HG02678 (cell line): ENCODE results near the gene HLF.

Experiments
- ATAC-seq: cut with Tn5 transposase; IDR thresholded peaks from one replicate; pipeline ENCODE4 v1.9.1; 2021; ENCODE audit warnings: mild to moderate bottlenecking, moderate library complexity; ENCODE audit not compliant: unreplicated experiment

The HLF gene

DNA sequence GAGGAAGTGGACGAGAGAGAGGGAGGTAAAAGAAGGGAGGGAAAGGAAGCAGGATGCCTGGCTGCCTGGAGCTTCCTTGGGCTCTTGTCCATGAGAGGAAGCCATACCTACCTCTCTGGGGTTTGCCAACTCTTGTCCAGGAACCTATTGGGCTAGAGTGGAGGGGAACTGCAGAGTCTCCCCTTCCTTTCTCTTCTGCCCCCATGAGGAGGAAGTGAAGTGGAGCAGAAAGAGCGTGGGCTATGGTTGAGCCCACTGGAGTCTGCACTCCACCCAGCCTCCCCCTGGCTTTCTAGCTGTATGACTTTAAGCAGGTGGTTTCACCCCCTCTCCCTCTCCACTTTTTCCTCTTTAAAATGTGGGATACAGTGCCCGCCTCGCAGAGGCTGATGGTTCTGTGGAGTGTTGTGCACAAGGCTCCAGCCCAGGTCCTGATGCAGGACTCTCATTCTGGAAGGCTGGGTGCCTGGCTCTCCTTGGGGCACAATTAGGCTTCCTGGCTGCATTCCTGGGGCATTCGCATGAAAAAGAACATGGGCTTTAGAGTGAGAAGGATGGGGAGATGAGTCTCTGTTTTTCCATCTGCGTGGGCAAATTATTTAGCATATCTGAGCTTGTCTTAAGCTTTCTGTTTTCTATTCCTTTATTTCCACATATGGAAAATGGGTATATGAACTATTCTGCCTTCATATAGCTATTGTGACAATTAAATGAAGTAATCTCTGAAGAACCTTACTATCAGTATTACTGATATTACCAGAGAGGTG is 40.7 kb downstream of the HLF start:
- ATAC-seq: no peak

DNA sequence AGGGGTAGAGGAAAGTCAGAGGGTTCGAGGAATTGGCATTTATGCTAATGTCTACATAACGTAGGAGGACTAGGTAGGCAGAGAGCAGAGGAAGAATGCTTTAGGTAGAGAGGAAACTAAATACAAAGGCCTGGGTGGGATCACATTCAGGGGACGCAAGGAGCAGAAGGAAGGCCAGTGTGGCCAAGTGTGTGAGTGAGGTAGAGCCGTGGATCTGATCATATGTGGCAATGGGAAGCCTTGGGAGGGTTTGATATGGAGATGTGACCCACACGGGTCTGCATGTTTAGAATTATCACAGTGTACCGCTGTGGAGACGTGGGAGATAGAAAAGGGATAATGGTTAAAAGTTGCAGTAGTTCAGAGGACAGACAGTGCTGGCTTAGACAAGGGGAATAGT is 43.1 kb downstream of the HLF start:
- ATAC-seq: no peak

DNA sequence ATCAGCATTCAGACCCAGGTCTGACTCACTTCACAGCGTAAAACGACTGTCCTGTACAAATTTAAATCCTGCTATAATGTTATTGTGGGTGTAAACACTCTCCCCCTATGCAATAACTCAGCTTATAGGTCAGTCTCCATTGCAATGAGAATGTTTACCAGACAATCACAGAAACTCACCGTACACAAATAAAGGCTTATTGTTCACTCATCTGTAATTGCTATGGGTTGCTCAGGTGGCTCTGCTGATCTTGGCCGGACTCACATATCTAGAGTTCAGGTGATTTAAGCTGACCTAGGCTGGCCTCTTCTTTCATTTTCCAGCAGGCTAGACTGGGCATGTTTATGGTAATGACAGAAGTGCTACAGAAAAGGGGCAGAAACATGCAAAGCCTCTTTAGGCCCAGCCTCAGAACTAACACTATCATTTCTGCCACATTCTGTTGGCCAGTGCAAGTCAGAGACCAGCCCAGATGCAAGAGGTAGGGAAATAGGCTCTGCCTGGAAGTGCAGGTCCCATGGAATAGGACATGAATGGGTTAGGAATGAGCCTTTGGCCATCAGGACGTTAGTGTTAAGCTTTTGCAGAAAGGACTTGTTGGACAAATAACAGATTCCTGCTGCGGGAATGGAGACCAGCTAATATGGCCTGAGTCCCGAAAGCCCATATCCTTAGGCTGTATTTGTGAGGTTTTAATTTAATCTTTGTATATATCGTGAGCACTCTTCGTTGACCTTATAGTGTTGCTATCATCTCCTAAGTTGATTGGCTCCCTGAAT is 44.0 kb downstream of the HLF start:
- no peak for ATAC-seq

DNA sequence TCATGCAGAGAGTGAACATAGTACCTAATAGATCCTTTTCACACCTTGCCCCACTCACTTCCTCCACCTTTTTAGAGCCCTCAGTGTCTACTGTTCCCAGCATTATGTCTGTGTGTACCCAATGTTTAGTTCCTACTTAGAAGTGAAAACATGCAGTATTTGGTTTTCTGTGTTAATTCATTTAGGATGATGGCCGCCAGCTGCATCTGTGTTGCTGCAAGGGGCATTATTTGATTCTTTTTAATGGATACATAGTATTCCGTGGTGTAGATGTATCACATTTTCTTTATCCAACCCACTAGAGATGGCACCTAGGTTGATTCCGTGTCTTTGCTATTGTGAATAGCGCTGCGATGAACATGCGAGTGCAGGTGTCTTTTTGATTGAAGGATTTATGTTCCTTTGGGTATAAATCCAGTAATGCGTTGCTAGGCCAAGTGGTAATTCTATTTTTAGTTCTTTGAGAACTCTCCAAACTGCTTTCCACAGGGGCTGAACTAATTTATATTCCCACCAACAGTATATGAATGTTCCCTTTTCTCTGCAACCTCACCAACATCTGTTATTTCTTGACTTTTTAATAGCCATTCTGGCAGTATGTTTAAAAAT is 47.1 kb downstream of the HLF start:
- ATAC-seq: no peak

DNA sequence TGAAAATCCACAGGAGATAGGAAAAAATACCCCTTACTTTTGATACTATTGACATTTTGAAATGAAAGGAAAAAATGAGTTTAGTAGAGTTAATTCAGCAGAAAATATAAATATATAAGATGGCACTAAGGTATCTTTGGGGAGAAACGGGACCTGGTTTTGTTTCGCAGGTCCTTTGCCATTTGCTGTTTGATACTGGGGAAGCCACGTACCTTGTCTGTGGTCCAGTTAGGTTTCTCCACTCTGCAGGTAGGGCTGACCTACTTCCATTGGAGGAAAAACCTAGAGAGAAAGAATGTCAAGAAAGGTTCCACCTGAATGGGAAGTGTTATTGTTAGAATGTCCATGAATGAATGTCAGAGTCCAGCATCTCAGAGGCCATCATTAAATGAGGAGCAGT is 48.1 kb downstream of the HLF start:
- no peak for ATAC-seq

DNA sequence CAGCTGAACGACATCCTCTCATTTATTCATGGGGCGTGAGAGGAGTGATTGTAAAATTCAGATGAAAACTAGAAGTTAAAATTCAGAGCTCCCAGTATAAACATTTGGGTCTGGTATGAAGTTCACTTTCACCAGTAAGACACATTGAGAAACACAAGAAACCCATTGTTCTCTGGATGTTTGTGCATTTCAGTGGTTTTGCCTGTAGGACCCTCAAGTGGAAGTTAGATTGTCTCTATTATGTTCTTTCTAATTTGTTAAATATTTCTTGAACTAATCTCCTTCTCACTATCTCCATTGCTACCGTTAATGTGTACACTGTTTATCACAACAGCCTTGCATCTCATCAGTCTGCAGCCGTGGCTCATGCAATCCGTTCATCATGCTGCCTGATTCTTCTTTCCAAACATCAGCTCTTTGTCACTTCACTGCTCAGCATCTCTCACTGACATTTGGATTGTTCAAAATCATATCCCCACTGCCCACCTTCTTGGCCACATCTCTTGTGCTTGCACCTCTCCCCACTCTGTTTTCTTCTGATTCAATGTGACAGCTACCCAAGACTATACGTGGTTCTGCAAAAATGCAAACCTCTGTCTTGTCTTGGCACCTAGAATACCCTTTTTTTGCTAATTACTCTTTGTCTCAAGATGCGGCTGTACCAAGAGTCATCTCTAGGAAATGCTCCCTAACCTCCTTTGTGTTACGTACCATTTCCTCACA is 49.5 kb downstream of the HLF start:
- no peak for ATAC-seq

DNA sequence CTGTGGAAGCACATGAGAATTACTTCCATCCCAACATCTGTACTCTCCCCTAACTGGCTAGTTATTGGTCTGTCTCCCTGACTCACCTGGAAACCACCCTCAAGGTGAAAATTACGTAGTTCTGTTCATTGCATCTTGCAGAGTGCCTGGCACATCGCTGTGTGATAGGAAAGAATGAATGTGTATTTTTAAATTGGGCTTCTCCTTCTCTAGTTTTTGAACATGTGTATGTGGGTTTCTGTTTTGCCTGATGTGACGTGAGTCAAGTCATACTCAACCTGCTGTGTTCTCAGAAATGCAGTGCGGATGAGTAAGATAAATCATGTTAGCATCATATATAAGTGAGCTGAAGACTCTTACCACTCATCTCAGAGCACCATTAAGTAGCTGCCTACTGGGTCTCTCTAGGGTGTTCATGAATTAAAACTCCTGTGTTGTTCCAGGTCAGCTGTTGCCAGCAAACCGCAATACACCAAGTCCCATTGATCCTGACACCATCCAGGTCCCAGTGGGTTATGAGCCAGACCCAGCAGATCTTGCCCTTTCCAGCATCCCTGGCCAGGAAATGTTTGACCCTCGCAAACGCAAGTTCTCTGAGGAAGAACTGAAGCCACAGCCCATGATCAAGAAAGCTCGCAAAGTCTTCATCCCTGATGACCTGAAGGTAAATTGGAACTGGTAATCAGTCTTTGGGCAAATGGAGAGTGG is 50.2 kb downstream of the HLF start:
- no peak for ATAC-seq

DNA sequence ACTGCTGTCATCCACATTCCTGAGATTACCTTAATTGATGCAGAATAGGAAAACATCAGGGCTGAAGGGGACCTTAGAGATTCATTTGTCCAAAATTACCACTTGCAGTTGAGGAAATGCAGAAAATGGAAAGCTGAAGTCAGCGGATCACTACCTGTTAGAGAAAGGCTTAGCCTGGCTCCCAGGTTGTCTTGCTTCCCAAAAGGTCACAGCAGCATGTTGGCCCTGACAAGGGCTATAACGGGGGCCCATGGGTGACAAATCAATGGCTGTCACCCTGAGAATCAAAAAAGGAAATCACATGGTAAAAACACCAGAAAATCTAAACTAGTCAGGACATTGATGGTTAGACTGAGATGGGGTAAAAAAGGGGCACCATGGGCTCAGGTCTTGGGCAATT is 51.7 kb downstream of the HLF start:
- no peak for ATAC-seq

DNA sequence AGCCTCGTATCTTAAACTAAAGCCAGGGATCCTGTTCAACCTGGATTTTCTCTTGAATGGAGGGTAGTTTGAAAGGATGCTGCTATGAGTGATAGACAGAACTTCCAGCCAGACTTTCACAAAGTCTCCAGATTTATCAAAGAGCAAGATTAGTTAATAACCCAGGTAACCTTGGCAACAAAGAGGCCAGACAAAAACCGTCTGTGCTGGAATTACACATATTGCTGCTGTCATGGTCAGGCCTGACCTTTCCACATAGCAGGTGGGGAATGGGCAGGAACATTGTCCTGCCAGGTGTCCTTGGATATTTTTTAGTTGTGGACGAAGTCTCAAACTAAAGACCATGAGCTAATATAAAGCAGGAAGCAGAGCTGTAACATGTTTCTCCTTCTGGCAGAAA is 52.5 kb downstream of the HLF start:
- ATAC-seq: no peak

DNA sequence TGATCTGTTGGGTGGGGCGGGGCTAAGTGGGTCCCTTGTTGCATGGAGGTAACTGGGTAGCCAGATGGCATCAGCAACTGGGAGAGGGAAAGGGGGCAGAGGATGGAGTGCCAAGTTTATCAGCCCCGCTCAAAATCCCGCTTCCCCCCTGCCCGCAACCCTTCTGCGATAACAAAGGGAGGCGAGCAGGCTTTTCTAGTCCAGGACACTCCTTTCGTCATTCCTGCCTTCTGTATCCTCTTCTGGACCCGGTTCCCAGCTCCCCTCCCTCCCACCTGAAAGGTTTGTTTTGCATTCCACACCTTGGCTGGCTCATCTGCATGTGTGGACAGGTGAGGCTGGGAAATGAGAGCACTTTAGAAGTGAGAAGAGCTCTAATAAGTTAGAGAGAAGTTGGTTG is 53.3 kb downstream of the HLF start:
- ATAC-seq: no peak

DNA sequence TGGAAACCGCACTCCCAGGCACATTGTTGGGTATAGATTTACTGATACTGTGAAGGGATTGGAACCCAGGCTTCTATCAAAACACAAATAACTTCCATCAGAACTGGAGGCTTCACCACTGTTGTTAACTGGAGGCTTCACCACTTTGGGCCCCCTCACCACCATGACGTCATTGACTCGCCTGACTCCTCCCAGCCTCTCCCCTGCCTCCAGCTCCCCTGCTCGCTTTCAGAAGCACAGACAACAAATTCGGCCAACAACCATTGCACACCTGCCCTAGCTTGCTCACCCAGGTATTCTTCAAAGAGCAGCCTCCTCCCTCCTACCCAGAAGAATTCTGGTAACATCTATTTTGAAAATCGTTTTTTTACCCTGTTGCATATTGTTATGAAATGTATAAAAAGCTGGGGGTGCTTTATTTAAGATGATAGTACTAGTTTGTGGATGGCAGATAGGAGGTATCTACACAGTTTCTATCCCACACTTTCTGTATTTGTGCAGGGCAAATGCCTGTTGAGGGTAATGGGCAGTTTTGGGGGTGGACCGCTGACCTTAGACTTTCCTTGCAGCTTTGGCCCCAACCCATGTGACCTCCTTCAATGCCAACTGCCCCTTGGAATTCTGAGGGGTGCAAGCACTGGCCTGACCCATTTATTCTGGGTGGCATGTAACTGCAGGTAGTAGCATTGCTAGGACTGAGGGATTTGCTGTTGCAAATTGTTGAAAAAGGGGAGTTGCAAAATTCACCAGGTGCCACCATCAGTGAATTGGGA is 54.1 kb downstream of the HLF start:
- no peak for ATAC-seq

DNA sequence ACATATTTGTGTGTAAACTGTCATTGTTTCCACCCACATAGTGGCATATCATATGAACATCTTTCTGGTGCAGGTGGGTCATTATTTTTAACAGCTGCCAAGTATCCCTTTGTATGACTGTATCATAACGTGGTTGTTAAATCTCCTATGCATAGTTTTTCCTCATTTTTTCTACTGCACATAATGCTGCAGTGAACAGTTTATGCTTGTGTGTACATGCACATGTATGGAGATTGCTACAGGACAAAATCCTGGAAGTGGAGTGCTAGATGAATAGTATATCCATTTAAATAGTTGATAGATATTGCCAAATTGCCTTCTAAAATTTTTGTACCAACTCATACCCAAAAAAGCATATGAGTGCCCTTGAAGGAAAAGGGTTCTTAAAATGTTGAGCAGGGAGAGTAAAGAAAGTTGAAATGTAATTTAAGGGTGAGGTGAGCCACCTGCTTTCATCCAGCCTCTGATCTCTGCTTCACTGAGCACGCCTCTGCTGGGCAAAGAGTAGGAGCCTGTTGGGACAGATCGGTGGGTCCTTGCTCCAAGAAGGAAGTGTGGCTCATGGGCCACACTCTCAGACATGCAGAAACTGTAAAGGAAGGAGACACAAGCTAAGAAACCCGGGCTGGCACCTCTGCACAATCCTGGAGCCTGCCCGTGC is 55.3 kb downstream of the HLF start:
- ATAC-seq: no peak

DNA sequence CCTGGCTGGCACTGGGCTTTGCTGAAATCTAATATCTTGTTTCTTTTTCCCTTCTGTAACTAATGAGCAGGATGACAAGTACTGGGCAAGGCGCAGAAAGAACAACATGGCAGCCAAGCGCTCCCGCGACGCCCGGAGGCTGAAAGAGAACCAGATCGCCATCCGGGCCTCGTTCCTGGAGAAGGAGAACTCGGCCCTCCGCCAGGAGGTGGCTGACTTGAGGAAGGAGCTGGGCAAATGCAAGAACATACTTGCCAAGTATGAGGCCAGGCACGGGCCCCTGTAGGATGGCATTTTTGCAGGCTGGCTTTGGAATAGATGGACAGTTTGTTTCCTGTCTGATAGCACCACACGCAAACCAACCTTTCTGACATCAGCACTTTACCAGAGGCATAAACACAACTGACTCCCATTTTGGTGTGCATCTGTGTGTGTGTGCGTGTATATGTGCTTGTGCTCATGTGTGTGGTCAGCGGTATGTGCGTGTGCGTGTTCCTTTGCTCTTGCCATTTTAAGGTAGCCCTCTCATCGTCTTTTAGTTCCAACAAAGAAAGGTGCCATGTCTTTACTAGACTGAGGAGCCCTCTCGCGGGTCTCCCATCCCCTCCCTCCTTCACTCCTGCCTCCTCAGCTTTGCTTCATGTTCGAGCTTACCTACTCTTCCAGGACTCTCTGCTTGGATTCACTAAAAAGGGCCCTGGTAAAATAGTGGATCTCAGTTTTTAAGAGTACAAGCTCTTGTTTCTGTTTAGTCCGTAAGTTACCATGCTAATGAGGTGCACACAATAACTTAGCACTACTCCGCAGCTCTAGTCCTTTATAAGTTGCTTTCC is 56.0 kb downstream of the HLF start:
- ATAC-seq: no peak

DNA sequence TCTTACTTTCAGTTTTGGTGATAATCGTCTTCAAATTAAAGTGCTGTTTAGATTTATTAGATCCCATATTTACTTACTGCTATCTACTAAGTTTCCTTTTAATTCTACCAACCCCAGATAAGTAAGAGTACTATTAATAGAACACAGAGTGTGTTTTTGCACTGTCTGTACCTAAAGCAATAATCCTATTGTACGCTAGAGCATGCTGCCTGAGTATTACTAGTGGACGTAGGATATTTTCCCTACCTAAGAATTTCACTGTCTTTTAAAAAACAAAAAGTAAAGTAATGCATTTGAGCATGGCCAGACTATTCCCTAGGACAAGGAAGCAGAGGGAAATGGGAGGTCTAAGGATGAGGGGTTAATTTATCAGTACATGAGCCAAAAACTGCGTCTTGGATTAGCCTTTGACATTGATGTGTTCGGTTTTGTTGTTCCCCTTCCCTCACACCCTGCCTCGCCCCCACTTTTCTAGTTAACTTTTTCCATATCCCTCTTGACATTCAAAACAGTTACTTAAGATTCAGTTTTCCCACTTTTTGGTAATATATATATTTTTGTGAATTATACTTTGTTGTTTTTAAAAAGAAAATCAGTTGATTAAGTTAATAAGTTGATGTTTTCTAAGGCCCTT is 56.8 kb downstream of the HLF start:
- ATAC-seq: no peak

DNA sequence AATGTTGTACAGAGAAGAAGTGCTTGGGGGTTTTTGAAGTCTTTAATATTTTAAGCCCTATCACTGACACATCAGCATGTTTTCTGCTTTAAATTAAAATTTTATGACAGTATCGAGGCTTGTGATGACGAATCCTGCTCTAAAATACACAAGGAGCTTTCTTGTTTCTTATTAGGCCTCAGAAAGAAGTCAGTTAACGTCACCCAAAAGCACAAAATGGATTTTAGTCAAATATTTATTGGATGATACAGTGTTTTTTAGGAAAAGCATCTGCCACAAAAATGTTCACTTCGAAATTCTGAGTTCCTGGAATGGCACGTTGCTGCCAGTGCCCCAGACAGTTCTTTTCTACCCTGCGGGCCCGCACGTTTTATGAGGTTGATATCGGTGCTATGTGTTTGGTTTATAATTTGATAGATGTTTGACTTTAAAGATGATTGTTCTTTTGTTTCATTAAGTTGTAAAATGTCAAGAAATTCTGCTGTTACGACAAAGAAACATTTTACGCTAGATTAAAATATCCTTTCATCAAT is 57.8 kb downstream of the HLF start:
- no peak for ATAC-seq

DNA sequence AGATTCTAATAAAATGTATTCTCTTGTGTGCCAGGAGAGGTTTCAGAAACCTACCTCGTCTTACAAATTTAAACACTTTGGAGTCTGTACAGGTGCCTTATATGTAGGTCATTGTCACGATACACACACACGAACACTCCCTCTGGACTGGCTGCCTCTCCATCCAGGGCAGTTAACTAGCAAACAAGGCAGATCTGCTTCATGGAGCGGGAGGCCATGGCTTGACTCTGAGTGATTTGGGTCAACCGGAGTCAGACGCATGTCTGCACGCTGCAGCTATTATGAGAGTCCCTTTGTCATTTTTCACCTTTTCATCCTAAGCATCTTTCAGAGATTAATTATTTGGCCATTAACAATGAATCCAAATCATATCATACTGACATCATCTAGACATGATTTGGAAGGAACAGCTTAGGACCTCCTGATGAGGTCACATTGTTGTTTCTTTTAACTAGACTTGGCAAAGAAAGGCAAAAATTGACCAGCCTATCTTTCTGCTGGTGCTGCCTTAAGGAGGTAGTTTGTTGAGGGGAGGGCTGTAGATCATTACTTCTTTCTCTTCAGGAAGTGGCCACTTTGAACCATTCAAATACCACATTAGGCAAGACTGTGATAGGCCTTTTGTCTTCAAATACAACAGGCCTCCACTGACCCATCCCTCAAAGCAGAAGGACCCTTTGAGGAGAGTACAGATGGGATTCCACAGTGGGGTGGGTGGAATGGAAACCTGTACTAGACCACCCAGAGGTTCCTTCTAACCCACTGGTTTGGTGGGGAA is 58.9 kb downstream of the HLF start:
- no peak for ATAC-seq

DNA sequence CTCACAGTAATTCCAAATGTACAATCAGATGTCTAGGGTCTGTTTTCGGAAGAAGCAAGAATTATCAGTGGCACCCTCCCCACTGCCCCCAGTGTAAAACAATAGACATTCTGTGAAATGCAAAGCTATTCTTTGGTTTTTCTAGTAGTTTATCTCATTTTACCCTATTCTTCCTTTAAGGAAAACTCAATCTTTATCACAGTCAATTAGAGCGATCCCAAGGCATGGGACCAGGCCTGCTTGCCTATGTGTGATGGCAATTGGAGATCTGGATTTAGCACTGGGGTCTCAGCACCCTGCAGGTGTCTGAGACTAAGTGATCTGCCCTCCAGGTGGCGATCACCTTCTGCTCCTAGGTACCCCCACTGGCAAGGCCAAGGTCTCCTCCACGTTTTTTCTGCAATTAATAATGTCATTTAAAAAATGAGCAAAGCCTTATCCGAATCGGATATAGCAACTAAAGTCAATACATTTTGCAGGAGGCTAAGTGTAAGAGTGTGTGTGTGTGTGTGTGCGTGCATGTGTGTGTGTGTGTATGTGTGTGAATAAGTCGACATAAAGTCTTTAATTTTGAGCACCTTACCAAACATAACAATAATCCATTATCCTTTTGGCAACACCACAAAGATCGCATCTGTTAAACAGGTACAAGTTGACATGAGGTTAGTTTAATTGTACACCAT is 59.7 kb downstream of the HLF start:
- no peak for ATAC-seq
